ENCODE data around the gene ZNF335.

- TF ChIP-seq POLR2A (IDR thresholded peaks at IDR 0.05) (no peak), CTCF (IDR thresholded peaks at IDR 0.05) (no peak)
These were observed 34.2 kb upstream of the ZNF335 start for GRCh38 chr20:46006022-46006705.
